Type B pancreatic cell (in vitro differentiated cells): Measurements from ENCODE around the gene KRTAP4-2. TPM values are rescaled to one million over a fixed set of nuclear protein-coding genes. Genes with fewer than 3 reads are reported as not detected.
"Not testable (repeated sequence)": the region's sequence is repeated elsewhere in the genome, so short reads cannot be mapped to it uniquely, and the experiment has no call there.

Experiments
- DNase-seq: peaks from one replicate; pipeline ENCODE4 v3.0.0; 2021; ENCODE audit warnings: mixed read lengths; ENCODE audit not compliant: unreplicated experiment; ENCODE audit errors: extremely low spot score
- H3K27ac Mint-ChIP-seq: 2 replicates; pipeline ENCODE4 v1.8.0; 2021; ENCODE audit warnings: mild to moderate bottlenecking, mixed read lengths
- H3K27me3 Mint-ChIP-seq: 2 replicates; pipeline ENCODE4 v1.8.0; 2021; ENCODE audit warnings: mixed read lengths
- H3K36me3 Mint-ChIP-seq: 2 replicates; pipeline ENCODE4 v1.8.0; 2021; ENCODE audit warnings: mixed read lengths
- H3K4me1 Mint-ChIP-seq: one replicate; pipeline ENCODE4 v1.8.0; 2021; ENCODE audit warnings: mixed read lengths; ENCODE audit not compliant: unreplicated experiment
- H3K4me3 Mint-ChIP-seq: 2 replicates; pipeline ENCODE4 v1.8.0; 2021; ENCODE audit warnings: mild to moderate bottlenecking, mixed read lengths
- H3K9me3 Mint-ChIP-seq: 2 replicates; pipeline ENCODE4 v1.8.0; 2021; ENCODE audit warnings: mixed read lengths
- CTCF ChIP-seq: fragments of 200-600 bp; sonication (generic); conservative IDR thresholded peaks from 2 replicates; pipeline ENCODE4 v1.5.0; 2021; ENCODE audit warnings: antibody characterized with exemption, mild to moderate bottlenecking
- total RNA-seq: library from RNA; stranded (reverse); gene quantifications from 2 replicates; pipeline ENCODE4 v1.2.1, GENCODE V29; 2021; ENCODE audit warnings: low replicate concordance

The KRTAP4-2 gene
- total RNA-seq, 1 donor from 2014 or later = not detected

DNA sequence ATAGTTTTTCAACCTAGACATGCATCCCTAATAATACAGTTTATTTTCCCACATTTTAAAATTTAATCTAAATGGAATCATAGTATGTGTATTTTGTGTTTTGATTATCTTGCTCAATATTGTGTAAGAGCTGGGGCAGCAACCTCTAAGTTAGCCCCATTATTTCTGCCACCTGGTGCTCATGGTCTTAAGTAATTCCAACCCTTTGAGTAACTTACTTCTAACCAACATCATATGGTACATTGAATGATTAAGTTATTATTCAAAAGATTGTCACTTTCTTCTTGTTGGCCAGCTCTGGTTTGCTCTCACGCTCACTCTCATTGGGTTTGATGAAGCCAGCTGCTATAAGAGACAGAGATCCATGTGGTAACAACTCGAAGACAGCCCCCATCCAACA lies 6.1 kb downstream of the KRTAP4-2 start:
- Mint-ChIP-seq H3K4me3 (no peak overlapping the region), H3K9me3 (no peaks in the 10 kb centered on the region), H3K27me3 (peaks cover 3% of the 10 kb centered on the region), H3K4me1 (no peaks in the 10 kb centered on the region), H3K27ac (no peak overlapping the region), H3K36me3 (no peaks in the 10 kb centered on the region)
- DNase-seq = no peak
- no peak for TF ChIP-seq CTCF

DNA sequence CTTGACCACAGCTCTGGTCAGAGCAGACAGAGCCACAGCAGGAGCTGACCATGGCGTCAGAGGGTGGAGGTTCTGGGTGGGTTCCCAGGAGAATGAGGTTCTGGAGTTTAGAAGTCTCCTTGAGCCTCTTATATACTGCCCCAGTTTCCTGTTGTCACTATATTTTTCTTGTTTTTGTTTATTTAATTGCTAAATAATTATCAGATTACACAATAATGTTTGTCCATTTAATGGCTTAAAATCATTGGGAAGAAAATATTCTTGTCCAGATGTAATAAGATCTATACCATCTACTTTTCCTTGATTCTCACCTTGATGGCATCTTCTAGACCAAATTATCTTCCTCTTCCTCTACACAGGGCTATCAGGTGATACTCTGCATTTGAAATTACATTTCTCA lies 9.9 kb downstream of the KRTAP4-2 start, which contains the start of gene KRTAP4-3:
TSS of gene KRTAP4-3 (minus strand) at position 101 of the 400 bp plus-strand sequence. CDS start at position 52, 49 bp downstream.
- Mint-ChIP-seq H3K36me3 (no peaks in the 10 kb centered on the region), H3K4me1 (no peaks in the 10 kb centered on the region), H3K4me3 (no peak within 1 kb of the TSS), H3K27me3 (peaks cover 3% of the 10 kb centered on the region), H3K9me3 (no peaks in the 10 kb centered on the region), H3K27ac (no peak within 1 kb of the TSS)
- TF ChIP-seq CTCF = no peak
- no peak for DNase-seq

GRCh38 chr17:41167561-41167960 lies 10.5 kb downstream of the KRTAP4-2 start:
- Mint-ChIP-seq H3K4me1 (no peaks in the 10 kb centered on the region), H3K36me3 (no peaks in the 10 kb centered on the region), H3K4me3 (no peak overlapping the region), H3K27ac (no peak overlapping the region), H3K9me3 (no peaks in the 10 kb centered on the region), H3K27me3 (peaks cover 3% of the 10 kb centered on the region)
- no peak for TF ChIP-seq CTCF
- DNase-seq = no peak

DNA sequence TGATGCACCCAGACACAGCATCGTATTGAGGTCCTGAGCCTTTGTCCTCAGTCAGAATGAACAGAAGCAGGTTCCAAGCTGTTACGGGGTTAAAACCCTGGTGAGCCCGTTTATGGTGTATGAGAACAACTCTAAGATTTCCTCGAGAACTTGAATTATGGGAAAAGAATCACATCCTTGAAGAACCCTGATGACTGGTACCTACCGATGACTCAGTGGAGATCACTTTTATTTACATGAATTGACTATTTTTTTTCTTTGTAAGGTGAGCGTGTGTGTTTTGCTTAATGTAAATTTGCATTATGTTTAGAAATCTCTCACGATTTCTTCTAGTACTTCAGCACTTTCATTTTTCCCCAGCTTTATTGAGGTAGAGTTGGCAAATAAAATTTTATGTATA lies 14.2 kb downstream of the KRTAP4-2 start:
- Mint-ChIP-seq H3K27me3 (no peaks in the 10 kb centered on the region), H3K36me3 (no peaks in the 10 kb centered on the region), H3K9me3 (no peaks in the 10 kb centered on the region), H3K4me3 (no peak overlapping the region), H3K27ac (no peak overlapping the region), H3K4me1 (no peaks in the 10 kb centered on the region)
- DNase-seq = no peak
- no peak for TF ChIP-seq CTCF

GRCh38 chr17:41160648-41161047 lies 17.4 kb downstream of the KRTAP4-2 start, which contains the start of gene KRTAP4-4:
KRTAP4-4 (minus strand) TSS chr17:41160748; CDS start chr17:41160691, 57 bp downstream.
- no peaks in the 10 kb centered on the region for H3K27me3 Mint-ChIP-seq
- TF ChIP-seq CTCF = no peak
- no peaks in the 10 kb centered on the region for H3K36me3 Mint-ChIP-seq
- H3K4me1 Mint-ChIP-seq = no peaks in the 10 kb centered on the region
- no peaks in the 10 kb centered on the region for H3K9me3 Mint-ChIP-seq
- DNase-seq = no peak
- no peak within 1 kb of the TSS for H3K4me3 Mint-ChIP-seq
- H3K27ac Mint-ChIP-seq = no peak within 1 kb of the TSS

- not testable (repeated sequence) for DNase-seq, H3K4me1 Mint-ChIP-seq, H3K9me3 Mint-ChIP-seq, H3K27ac Mint-ChIP-seq, H3K27me3 Mint-ChIP-seq, H3K4me3 Mint-ChIP-seq, H3K36me3 Mint-ChIP-seq
These were observed 17.8 kb downstream of the KRTAP4-2 start for GRCh38 chr17:41160190-41160589.
